Measurements from ENCODE around the gene ITPRID2.

ITPRID2 gene

DNA sequence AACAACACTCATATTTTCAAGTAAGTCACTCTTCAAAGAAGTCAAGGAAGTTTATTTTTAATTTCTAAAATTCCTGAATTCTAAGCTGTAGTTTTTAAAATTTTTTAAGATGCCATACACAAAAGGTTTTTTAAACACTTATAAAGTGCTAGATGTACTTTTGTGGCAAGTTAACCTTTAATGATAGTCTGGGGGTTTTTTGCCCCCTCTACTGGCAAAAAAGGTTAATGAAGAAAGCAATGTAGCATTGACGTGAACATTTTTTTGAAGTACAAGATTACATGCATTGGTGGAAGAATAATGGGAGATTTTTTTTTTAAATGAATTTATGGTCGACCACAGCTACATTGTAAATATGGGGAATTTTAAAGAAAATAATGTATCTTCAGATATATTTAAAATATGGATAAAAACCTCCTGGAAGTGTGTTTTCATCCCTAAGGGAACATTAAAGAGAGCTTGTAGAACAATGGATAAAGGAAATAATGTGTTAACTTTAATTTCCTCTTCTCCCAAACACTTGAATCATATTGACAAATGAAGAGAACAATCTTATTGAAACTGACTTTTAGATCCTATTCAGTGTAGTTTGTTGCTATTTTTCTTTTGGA, 12.6 kb downstream of the ITPRID2 start:
- H3K27ac ChIP-seq: no peak overlapping the region
- TF ChIP-seq CTCF (conservative IDR thresholded peaks at IDR 0.05): peak; percentile 78

GRCh38 chr2:181907057-181907456, 15.5 kb downstream of the ITPRID2 start:
- no peak for TF ChIP-seq CTCF (conservative IDR thresholded peaks at IDR 0.05)

DNA sequence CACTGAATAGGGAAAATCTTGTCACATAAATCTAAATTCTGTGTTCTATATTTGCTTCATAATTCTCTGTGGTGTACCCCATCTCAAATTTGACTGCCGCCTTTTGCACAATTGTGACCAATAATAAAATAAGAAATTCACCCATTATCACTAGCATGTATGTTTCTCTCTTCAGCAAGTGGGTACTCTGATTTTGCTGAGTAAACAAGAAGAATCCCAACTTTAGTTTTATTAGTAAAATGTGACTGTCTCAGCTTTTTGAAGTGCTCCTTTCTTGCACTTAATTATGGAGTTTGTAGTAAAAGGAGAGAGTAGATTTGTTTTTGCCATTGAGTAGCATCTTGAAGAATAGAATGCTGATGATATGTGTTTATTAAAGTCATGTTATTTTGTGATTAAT, 16.1 kb downstream of the ITPRID2 start:
- TF ChIP-seq CTCF (conservative IDR thresholded peaks at IDR 0.05): no peak
- H3K27ac ChIP-seq: no peak overlapping the region

More at GRCh38 chr2:181907057-181907456, 15.5 kb downstream of the ITPRID2 start:
- no peak overlapping the region for H3K27ac ChIP-seq

DNA sequence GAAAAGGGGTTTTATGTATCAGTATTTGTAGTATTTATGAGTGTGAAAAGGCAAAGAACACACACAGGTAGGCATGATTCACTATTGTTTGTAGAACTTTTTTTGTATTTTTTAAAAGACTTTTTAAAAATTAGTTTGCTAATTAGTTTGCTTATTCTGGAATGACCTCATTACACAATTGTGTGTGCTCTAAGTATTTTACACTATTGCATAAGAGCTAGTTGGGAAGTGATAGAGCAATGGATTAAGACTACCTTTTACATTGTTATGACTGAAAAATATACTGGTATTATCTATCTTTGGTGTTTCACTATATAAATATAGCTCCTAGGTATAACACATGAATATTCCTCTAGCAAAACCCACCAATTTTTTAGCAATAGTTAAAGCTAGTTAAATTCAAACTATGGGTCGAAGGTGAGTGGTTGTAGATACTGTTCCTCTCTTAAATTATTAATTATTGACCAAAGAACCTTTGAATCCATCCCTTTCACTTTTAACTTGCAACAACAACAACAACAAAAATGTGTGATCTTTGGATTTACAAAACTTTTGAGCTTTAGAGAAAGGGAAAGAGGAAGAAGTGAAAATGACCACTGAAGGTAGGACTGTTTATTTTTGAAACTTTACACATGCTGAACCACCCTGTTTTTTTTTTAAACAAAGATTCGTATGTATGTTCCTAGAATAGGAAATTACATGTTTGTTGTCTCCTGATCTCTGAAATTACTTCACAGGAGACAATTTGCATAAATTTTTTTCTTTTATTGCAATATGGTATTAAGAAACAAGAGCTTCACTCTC, 18.7 kb downstream of the ITPRID2 start:
- H3K27ac ChIP-seq: no peak overlapping the region
- no peak for TF ChIP-seq CTCF (conservative IDR thresholded peaks at IDR 0.05)

GRCh38 chr2:181911830-181912229, 20.3 kb downstream of the ITPRID2 start:
- no peak overlapping the region for H3K27ac ChIP-seq
- TF ChIP-seq CTCF (conservative IDR thresholded peaks at IDR 0.05): no peak

DNA sequence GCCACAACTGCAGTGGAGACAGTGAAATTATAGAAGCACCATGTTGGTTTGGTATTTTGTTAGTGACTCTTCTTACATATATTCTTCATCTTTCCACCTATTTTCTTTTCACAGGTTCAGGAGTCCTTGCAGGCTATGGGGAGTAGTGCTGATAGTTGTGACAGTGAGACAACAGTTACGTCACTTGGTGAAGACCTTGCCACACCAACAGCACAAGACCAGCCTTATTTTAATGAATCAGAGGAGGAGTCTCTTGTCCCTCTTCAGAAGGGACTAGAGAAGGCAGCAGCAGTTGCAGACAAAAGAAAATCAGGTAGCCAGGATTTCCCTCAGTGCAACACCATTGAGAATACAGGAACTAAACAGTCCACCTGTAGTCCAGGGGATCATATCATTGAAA, 23.6 kb downstream of the ITPRID2 start:
- H3K27ac ChIP-seq: no peak overlapping the region
- no peak for TF ChIP-seq CTCF (conservative IDR thresholded peaks at IDR 0.05)

DNA sequence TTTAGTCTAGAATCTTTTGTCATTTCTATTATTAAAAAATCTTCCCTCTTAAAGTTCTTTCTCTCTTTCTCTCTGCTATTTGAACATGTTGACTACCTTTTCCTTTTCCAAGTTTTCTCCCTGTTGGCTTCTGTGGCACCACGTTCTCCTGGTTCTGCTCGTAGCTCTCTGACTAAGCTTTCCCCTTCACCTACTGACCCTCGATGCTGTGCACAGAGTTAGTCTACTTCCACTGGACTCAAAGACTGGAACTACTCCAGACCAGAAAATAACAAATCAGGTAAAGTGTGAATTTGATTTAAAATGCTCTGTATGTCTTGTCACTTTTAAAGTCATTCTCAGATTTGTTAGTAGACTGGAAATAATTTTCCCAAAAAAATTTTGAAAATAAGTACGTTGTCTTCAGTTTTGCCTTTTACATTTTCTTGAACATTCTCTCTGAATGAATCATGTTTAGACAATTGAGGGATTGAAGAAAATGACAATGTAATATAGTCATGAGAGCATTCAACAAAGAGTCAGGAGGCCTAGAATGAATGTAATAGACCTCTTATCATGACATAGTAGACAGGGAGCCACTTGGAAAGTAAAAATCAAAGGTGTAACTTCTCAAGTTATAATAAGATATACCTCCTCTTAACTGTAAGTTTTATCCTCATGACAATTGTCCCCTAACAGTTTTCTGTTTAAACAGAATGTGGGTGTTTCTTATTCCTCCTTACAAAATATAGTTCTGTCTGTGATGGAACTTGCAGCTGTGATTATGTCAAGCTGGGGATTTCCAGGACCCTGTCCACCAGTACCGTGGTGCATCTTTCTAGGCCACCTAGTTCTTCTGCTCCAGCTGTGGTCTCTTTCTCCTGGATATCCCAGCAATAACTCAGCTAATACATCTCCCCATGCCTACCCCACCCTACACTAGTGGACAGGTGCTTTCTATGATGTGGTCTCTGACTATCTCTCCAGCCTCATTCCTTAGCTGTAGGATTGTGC, 25.5 kb downstream of the ITPRID2 start:
- no peak overlapping the region for H3K27ac ChIP-seq
- no peak for TF ChIP-seq CTCF (conservative IDR thresholded peaks at IDR 0.05)
